ENCODE data around the gene OVCA2. TPM values are rescaled to one million over a fixed set of nuclear protein-coding genes. Genes with fewer than 3 reads are reported as not detected.

OVCA2 gene
- total RNA-seq, 1 experiment from 2014 or later: 24.6 TPM

GRCh38 chr17:2061441-2061958 is 19.7 kb downstream of the OVCA2 start:
- no peak overlapping the region for H3K18ac ChIP-seq (ENCODE audit: insufficient read length, low read depth, low read length)
- no peak overlapping the region for H2BK20ac ChIP-seq (ENCODE audit: low read depth, low read length, poor library complexity, severe bottlenecking)
- no peak overlapping the region for H2AK5ac ChIP-seq (ENCODE audit: insufficient read length, low read length)
- H3K4me3 Mint-ChIP-seq: no peak overlapping the region
- no peak overlapping the region; the same call in 1 of the 2 replicates for H3K14ac ChIP-seq (ENCODE audit: insufficient read depth, low read length)
- H3K4me1 Mint-ChIP-seq: peaks cover 32 to 41% of the 10 kb centered on the region in 2 experiments
- no peaks in the 10 kb centered on the region for H3K79me1 ChIP-seq (ENCODE audit: insufficient read depth, low read depth, low read length, poor library complexity, severe bottlenecking)
- no peaks in the 10 kb centered on the region for H3K9me3 Mint-ChIP-seq
- no peak overlapping the region for H3K56ac ChIP-seq (ENCODE audit: insufficient read length, low read depth, low read length)
- H3K4me2 ChIP-seq (ENCODE audit: insufficient read depth, insufficient read length, low read length): no peak overlapping the region
- peaks cover 0 to 34% (median 22%) of the 10 kb centered on the region in 3 experiments for H3K36me3 Mint-ChIP-seq (ENCODE audit: insufficient read depth in 1 of 3, low read depth in 3 of 3)
- TF ChIP-seq CTCF (conservative IDR thresholded peaks at IDR 0.05): no peak
- no peak overlapping the region for H3T11ph ChIP-seq (ENCODE audit: low read length)
- H3K23ac ChIP-seq (ENCODE audit: insufficient read length, low read depth, low read length): no peak overlapping the region
- no peak overlapping the region for H2AFZ ChIP-seq (ENCODE audit: low read length)
- H4K20me1 ChIP-seq (ENCODE audit: control insufficient read depth, insufficient read depth, insufficient read length): peaks cover 2% of the 10 kb centered on the region
- peaks cover 5% of the 10 kb centered on the region; the same call in 1 of the 2 replicates for H3K4me1 ChIP-seq (ENCODE audit: insufficient read depth, low read length)
- H3K9ac ChIP-seq (ENCODE audit: extremely low read depth, insufficient read length, low read length): no peak overlapping the region
- H2BK120ac ChIP-seq (ENCODE audit: low read depth, low read length, poor library complexity, severe bottlenecking): no peak overlapping the region
- H3K27ac ChIP-seq (ENCODE audit: insufficient read length, low read depth, low read length): no peak overlapping the region
- no peak for DNase-seq
- no peak overlapping the region for H2BK15ac ChIP-seq (ENCODE audit: low read depth, low read length)
- no peak overlapping the region for H3K27ac Mint-ChIP-seq
- H3K27me3 Mint-ChIP-seq (ENCODE audit: low read depth): peaks cover 37% of the 10 kb centered on the region
- WGBS (ENCODE audit: extremely low coverage, insufficient read length, low lambda C conversion rate): no CpG with 5 or more reads among the region's 17 CpGs
- peaks cover 3% of the 10 kb centered on the region for H3K23me2 ChIP-seq (ENCODE audit: insufficient read length, low read depth, low read length, poor library complexity, severe bottlenecking)
- H4K5ac ChIP-seq (ENCODE audit: insufficient read length, low read depth, low read length): no peak overlapping the region
- no peaks in the 10 kb centered on the region for H3K79me2 ChIP-seq (ENCODE audit: insufficient read depth, low read length)
- no peak overlapping the region for H2BK12ac ChIP-seq (ENCODE audit: insufficient read length, low read depth, low read length)
- peaks cover 20% of the 10 kb centered on the region; the same call in 1 of the 2 replicates for H3K27me3 ChIP-seq (ENCODE audit: insufficient read depth, low read length)
- no peak overlapping the region for H4K8ac ChIP-seq (replicated peaks; ENCODE audit: insufficient read length, low read depth, low read length)
- no peak overlapping the region for H2BK5ac ChIP-seq (ENCODE audit: insufficient read length, low read length)
- no peaks in the 10 kb centered on the region for H3K9me3 ChIP-seq (ENCODE audit: control insufficient read depth, low read depth, low read length)
- no peak overlapping the region for H4K91ac ChIP-seq (ENCODE audit: insufficient read length, low read depth, low read length)
- H3K4ac ChIP-seq (ENCODE audit: low read depth, low read length): no peak overlapping the region

Data from H9 (cell line).